ENCODE measurements around the gene TGM1. TPM values are rescaled to one million over a fixed set of nuclear protein-coding genes. Genes with fewer than 3 reads are reported as not detected.
A peak's percentile ranks its signal among the peaks of the same experiment; 100 is the strongest.

TGM1 gene
- total RNA-seq, 1 donor from 2014 or later, result 12.3 TPM

DNA sequence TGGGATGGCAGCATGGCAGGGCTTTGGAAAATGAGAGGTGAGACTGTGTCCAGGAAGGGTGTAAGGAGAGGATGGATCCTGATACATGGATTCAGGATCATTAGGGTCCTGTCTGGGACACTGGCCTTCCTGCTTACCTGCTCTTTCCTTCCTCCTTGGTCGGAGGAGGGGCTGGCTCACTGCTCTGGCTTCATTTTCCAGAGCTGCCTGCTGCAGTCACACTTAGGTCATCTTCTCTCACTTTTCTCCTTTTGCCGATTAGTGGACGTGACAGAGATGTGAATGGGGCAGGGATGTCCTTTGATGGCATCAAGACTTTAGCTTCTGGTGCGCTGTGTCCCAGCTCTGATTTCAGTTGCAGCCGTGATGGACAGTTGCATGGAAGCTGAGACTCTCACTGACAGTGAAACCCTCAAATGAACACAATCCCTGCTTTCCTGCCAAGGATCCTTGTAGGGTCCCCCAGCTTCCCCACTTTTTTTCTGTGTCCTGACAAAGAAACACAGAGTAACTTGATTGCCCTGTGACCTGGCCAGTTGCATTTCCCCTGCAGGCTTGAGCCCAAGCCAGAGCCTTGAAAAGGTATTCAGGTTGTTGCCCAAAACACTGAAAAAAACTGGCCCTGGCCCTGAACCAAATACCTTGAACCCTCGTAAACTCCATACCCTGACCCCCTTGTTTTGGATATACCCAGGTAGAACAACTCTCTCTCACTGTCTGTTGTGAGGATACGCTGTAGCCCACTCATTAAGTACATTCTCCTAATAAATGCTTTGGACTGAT, 45.6 kb upstream of the TGM1 start:
- TF ChIP-seq, protein P1, sequence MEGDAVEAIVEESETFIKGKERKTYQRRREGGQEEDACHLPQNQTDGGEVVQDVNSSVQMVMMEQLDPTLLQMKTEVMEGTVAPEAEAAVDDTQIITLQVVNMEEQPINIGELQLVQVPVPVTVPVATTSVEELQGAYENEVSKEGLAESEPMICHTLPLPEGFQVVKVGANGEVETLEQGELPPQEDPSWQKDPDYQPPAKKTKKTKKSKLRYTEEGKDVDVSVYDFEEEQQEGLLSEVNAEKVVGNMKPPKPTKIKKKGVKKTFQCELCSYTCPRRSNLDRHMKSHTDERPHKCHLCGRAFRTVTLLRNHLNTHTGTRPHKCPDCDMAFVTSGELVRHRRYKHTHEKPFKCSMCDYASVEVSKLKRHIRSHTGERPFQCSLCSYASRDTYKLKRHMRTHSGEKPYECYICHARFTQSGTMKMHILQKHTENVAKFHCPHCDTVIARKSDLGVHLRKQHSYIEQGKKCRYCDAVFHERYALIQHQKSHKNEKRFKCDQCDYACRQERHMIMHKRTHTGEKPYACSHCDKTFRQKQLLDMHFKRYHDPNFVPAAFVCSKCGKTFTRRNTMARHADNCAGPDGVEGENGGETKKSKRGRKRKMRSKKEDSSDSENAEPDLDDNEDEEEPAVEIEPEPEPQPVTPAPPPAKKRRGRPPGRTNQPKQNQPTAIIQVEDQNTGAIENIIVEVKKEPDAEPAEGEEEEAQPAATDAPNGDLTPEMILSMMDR (IDR thresholded peaks at IDR 0.05; ENCODE audit: insufficient read depth, low read length, poor library complexity, severe bottlenecking), result no peak
- Histone ChIP-seq H3K36me3 (ENCODE audit: control insufficient read depth, insufficient read depth, low read length) (no peaks in the 10 kb centered on the region), H3K4me3 (ENCODE audit: low read depth, low read length) (no peak overlapping the region), H3K27me3 (ENCODE audit: control insufficient read depth, insufficient read depth, low read length) (no peaks in the 10 kb centered on the region)
- no peak for DNase-seq (ENCODE audit: low read depth)

DNA sequence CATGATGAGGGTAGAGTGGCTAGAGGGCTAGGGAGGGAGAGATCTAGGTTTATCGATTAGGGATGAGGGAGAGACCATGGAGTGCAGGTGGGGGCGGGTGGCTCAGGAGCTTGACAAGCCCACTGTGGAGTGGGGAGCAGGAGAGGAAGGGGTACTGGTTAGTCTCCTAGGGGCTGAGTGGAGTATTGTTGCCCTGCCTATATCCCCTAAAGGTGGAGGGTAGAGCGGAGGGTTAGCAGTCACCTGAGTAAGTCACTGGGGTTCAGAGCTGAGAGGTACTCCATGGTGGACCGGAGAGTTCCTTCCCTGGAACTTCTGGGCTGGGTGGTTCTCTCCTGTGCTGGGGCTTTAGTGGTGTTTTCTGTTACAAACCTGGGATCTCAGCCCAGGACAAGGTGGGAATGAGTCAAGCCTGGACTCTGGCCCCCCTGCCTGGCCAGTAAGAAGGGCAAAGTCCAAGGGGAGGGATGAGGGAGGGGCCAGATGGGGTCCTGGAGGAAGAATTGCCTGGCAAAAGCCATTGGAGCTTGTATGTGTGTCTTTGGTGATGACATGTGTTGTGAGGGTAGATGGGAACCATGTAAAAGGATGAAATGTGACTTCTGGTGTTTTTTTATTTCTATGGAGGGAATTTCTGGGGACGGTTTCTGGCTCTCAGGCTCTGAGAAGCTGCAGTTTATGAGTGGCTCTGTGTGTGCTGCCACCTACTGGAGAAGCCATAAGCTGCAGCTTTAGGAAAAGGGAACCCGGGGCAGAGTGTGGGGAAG, 44.8 kb upstream of the TGM1 start, which contains the start of gene CIDEB:
Gene CIDEB, minus strand, starts transcription at position 403 of the 767 bp plus-strand sequence. Its CDS starts 119 bp downstream, at position 284.
- Histone ChIP-seq H3K4me3 (ENCODE audit: low read depth, low read length) (no peak within 1 kb of the TSS), H3K36me3 (ENCODE audit: control insufficient read depth, insufficient read depth, low read length) (no peaks in the 10 kb centered on the region), H3K27me3 (ENCODE audit: control insufficient read depth, insufficient read depth, low read length) (no peaks in the 10 kb centered on the region)
- DNase-seq (ENCODE audit: low read depth), result no peak
- TF ChIP-seq, protein P1 (IDR thresholded peaks at IDR 0.05; ENCODE audit: insufficient read depth, low read length, poor library complexity, severe bottlenecking), result peak; percentile 96

GRCh38 chr14:24307156-24307574, 44.2 kb upstream of the TGM1 start:
- Histone ChIP-seq H3K36me3 (ENCODE audit: control insufficient read depth, insufficient read depth, low read length) (no peaks in the 10 kb centered on the region), H3K4me3 (ENCODE audit: low read depth, low read length) (no peak overlapping the region)
- TF ChIP-seq, protein P1 (IDR thresholded peaks at IDR 0.05; ENCODE audit: insufficient read depth, low read length, poor library complexity, severe bottlenecking), result no peak

DNA sequence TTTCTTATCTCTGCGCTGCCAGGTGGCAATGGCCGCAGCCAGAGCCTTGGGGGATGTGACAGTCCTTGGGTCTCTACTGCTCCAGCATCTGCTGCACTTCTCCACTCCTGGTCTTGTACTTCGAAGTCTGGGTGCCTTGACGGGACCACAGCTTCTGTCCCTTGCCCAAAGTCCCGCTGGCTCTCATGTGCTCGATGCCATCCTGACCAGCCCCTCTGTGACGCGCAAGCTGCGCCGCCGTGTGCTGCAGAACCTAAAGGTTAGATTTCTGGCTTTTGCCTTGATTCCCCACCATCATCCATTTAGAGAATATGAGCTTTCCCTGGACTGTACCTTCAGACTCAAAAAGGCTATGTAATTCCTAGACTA, 41.0 kb upstream of the TGM1 start:
- Histone ChIP-seq H3K27me3 (ENCODE audit: control insufficient read depth, insufficient read depth, low read length) (no peaks in the 10 kb centered on the region), H3K36me3 (ENCODE audit: control insufficient read depth, insufficient read depth, low read length) (peaks cover 1% of the 10 kb centered on the region), H3K4me3 (ENCODE audit: low read depth, low read length) (no peak overlapping the region)
- DNase-seq (ENCODE audit: low read depth), result no peak
- TF ChIP-seq, protein P1 (IDR thresholded peaks at IDR 0.05; ENCODE audit: insufficient read depth, low read length, poor library complexity, severe bottlenecking), result no peak

More at GRCh38 chr14:24307156-24307574, 44.2 kb upstream of the TGM1 start:
- no peak for DNase-seq (ENCODE audit: low read depth)
- H3K27me3 ChIP-seq (ENCODE audit: control insufficient read depth, insufficient read depth, low read length), result no peaks in the 10 kb centered on the region

DNA sequence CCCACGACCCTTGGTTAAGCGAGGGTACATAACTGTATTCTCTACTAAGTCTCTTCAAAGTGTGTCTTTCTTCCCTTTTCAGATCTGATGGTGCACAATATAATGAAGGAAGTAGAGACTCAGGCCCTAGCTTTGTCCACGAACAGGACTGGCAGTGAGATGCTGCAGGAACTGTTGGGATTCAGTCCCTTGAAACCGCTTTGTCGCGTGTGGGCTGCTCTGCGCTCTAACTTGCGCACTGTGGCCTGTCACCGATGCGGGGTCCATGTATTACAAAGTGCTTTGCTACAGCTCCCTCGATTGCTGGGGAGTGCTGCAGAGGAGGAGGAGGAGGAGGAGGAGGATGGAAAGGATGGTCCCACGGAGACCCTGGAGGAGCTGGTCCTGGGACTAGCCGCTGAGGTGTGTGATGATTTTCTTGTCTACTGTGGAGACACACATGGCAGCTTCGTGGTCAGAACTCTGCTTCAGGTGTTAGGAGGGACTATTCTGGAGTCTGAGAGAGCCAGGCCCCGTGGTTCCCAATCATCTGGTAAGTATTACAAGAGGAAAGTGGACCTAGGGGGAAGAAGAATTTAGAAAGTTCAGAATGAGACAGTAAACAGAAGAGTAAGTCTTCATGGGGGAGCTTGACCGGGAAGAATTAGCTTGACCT, 37.5 kb upstream of the TGM1 start:
- peaks cover 1% of the 10 kb centered on the region for H3K36me3 ChIP-seq (ENCODE audit: control insufficient read depth, insufficient read depth, low read length)
- DNase-seq (ENCODE audit: low read depth), result no peak
- no peaks in the 10 kb centered on the region for H3K27me3 ChIP-seq (ENCODE audit: control insufficient read depth, insufficient read depth, low read length)
- peak overlapping the region; percentile 94 for H3K4me3 ChIP-seq (ENCODE audit: low read depth, low read length)
- TF ChIP-seq, protein P1 (IDR thresholded peaks at IDR 0.05; ENCODE audit: insufficient read depth, low read length, poor library complexity, severe bottlenecking), result no peak

Measured in kidney epithelial cell (primary cell).